Thyroid gland (tissue), 4 donors: ENCODE results near the gene NXPE4.

ENCODE experiments used
- POLR2A ChIP-seq, 2 donors: fragments of 450-650 bp; IDR thresholded peaks; one replicate each; pipeline ENCODE4 v1.6.1; 2017; ENCODE audit warnings: antibody characterized with exemption in 2 of 2, mild to moderate bottlenecking in 2 of 2, moderate library complexity in 1 of 2
- TF ChIP-seq, protein P1 (sequence below), 6 experiments: fragments of 200-600 bp in 3 of 6; fragments of 450-650 bp in 3 of 6; sonication (generic) in 3 of 6; IDR thresholded peaks; one replicate each; pipeline ENCODE4 v1.5.1; 2016 to 2019; ENCODE audit warnings: antibody characterized with exemption in 6 of 6, mild to moderate bottlenecking in 2 of 6, inconsistent platforms in 1 of 6, moderate library complexity in 1 of 6

DNA sequence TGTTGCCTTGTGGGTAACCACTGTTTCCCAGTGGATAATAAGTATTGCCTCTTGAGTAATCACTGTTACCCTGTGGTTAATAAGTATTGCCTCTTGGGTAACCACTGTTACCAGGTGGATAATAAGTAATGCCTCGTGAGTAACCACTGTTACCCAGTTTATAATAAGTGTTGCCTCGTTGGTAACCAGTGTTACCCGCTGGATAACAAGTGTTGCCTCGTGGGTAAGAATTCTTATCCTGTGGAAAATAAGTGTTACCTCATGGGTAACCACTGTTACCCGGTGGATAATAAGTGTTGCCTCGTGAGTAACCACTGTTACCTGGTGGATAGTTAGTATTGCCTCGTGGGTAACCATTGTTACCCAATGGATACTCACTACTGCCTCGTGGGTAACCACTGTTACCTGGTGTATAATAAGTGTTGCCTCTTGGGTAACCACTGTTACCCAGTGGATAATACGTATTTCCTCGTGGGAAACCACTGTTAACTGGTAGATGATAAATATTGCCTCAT is 24.1 kb upstream of the NXPE4 start:
- TF ChIP-seq, protein P1, sequence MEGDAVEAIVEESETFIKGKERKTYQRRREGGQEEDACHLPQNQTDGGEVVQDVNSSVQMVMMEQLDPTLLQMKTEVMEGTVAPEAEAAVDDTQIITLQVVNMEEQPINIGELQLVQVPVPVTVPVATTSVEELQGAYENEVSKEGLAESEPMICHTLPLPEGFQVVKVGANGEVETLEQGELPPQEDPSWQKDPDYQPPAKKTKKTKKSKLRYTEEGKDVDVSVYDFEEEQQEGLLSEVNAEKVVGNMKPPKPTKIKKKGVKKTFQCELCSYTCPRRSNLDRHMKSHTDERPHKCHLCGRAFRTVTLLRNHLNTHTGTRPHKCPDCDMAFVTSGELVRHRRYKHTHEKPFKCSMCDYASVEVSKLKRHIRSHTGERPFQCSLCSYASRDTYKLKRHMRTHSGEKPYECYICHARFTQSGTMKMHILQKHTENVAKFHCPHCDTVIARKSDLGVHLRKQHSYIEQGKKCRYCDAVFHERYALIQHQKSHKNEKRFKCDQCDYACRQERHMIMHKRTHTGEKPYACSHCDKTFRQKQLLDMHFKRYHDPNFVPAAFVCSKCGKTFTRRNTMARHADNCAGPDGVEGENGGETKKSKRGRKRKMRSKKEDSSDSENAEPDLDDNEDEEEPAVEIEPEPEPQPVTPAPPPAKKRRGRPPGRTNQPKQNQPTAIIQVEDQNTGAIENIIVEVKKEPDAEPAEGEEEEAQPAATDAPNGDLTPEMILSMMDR (IDR thresholded peaks at IDR 0.05), result no peak
- no peak for TF ChIP-seq POLR2A (IDR thresholded peaks at IDR 0.05)
